Measurements from ENCODE around the gene ATP10A.

The ATP10A gene

DNA sequence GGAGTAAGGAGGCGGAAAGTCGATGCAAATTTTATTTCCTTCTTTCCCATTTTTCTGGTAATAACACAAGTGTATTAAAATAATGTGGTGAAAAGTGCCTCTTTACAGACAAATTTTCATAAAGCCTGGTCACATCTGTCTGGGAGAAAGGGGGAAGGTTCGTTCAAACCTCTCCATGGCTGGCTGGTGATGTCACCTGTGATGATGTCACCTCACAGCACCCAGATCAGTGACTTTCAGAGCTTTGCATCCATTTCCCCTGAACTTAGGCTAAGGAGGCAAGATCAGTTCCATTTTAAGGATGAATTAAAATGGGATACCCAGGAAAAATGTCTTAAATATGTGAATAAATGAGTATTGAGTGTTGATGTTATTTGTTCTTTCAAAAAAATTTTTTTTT lies 34.1 kb downstream of the ATP10A start:
- Histone ChIP-seq H3K27ac (no peak overlapping the region), H3K79me2 (ENCODE audit: insufficient read depth, low read depth) (no peaks in the 10 kb centered on the region), H4K20me1 (ENCODE audit: insufficient read depth) (no peaks in the 10 kb centered on the region), H3K4me3 (IDR thresholded peaks at IDR 0.05; ENCODE audit: insufficient read depth, low read depth, low read length) (no peak overlapping the region), H3K27me3 (ENCODE audit: insufficient read depth, low read depth) (no peaks in the 10 kb centered on the region), H3K9ac (no peak overlapping the region), H3K4me1 (ENCODE audit: low read depth, poor library complexity, severe bottlenecking) (no peaks in the 10 kb centered on the region), H3K4me2 (no peak overlapping the region), H2AFZ (ENCODE audit: low read depth) (no peak overlapping the region), H3K36me3 (ENCODE audit: insufficient read depth) (no peaks in the 10 kb centered on the region)
- no peak for TF ChIP-seq CTCF (conservative IDR thresholded peaks at IDR 0.05; ENCODE audit: low read depth, low read length)

DNA sequence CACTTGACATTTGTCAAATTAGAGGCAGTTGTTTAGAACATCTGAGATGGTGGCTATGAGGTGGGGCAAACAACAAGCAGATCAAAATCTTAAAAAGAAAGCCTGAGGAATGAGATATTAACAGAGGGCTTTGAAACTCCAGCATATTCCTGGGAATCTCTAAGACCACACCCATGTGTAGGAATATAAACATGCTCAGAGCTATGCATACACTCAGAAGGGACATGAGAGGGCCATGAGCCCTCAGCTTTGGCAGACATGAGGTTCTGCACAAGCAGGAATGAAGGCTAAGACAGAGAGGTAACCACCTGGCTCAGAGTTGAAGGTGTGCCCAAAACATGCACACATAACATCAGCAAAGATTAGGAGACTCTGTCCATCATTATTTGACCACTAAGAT lies 37.9 kb downstream of the ATP10A start:
- H3K9ac ChIP-seq, result no peak overlapping the region
- H3K4me3 ChIP-seq (IDR thresholded peaks at IDR 0.05; ENCODE audit: insufficient read depth, low read depth, low read length), result no peak overlapping the region
- H2AFZ ChIP-seq (ENCODE audit: low read depth), result no peak overlapping the region
- no peaks in the 10 kb centered on the region for H3K79me2 ChIP-seq (ENCODE audit: insufficient read depth, low read depth)
- H3K36me3 ChIP-seq (ENCODE audit: insufficient read depth), result no peaks in the 10 kb centered on the region
- H3K4me2 ChIP-seq, result no peak overlapping the region
- H3K27me3 ChIP-seq (ENCODE audit: insufficient read depth, low read depth), result no peaks in the 10 kb centered on the region
- TF ChIP-seq CTCF (conservative IDR thresholded peaks at IDR 0.05; ENCODE audit: low read depth, low read length), result no peak
- no peaks in the 10 kb centered on the region for H4K20me1 ChIP-seq (ENCODE audit: insufficient read depth)
- H3K4me1 ChIP-seq (ENCODE audit: low read depth, poor library complexity, severe bottlenecking), result no peaks in the 10 kb centered on the region
- H3K27ac ChIP-seq, result no peak overlapping the region

DNA sequence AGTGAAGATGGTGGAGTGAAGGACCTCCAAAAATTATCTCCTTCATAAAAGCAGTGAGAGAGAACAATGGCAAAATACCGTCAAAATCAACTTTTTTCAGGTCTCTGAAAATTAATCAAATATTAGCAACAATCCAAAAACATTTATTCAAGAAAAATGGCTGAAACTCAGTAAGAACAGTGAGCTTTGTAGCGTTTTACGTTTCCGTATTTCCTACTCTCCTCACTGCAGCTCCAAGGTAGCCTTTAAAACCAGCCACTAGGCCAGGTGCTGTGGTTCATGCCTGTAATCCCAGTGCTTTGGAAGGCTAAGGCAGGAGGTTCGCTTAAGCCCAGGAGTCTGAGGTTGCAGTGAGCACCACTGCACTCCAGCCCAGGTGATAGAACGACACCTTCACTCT lies 38.5 kb downstream of the ATP10A start:
- Histone ChIP-seq H4K20me1 (ENCODE audit: insufficient read depth) (no peaks in the 10 kb centered on the region), H2AFZ (ENCODE audit: low read depth) (no peak overlapping the region), H3K27me3 (ENCODE audit: insufficient read depth, low read depth) (no peaks in the 10 kb centered on the region), H3K27ac (no peak overlapping the region), H3K4me1 (ENCODE audit: low read depth, poor library complexity, severe bottlenecking) (no peaks in the 10 kb centered on the region), H3K79me2 (ENCODE audit: insufficient read depth, low read depth) (no peaks in the 10 kb centered on the region), H3K4me3 (IDR thresholded peaks at IDR 0.05; ENCODE audit: insufficient read depth, low read depth, low read length) (no peak overlapping the region), H3K9ac (no peak overlapping the region), H3K36me3 (ENCODE audit: insufficient read depth) (no peaks in the 10 kb centered on the region), H3K4me2 (no peak overlapping the region)
- no peak for TF ChIP-seq CTCF (conservative IDR thresholded peaks at IDR 0.05; ENCODE audit: low read depth, low read length)

GRCh38 chr15:25812845-25813244 lies 50.3 kb downstream of the ATP10A start:
- Histone ChIP-seq H2AFZ (ENCODE audit: low read depth) (no peak overlapping the region), H4K20me1 (ENCODE audit: insufficient read depth) (no peaks in the 10 kb centered on the region), H3K36me3 (ENCODE audit: insufficient read depth) (no peaks in the 10 kb centered on the region), H3K4me1 (ENCODE audit: low read depth, poor library complexity, severe bottlenecking) (no peaks in the 10 kb centered on the region), H3K79me2 (ENCODE audit: insufficient read depth, low read depth) (no peaks in the 10 kb centered on the region), H3K27me3 (ENCODE audit: insufficient read depth, low read depth) (no peaks in the 10 kb centered on the region), H3K4me3 (IDR thresholded peaks at IDR 0.05; ENCODE audit: insufficient read depth, low read depth, low read length) (no peak overlapping the region), H3K4me2 (no peak overlapping the region), H3K9ac (no peak overlapping the region), H3K27ac (no peak overlapping the region)
- no peak for TF ChIP-seq CTCF (conservative IDR thresholded peaks at IDR 0.05; ENCODE audit: low read depth, low read length)

DNA sequence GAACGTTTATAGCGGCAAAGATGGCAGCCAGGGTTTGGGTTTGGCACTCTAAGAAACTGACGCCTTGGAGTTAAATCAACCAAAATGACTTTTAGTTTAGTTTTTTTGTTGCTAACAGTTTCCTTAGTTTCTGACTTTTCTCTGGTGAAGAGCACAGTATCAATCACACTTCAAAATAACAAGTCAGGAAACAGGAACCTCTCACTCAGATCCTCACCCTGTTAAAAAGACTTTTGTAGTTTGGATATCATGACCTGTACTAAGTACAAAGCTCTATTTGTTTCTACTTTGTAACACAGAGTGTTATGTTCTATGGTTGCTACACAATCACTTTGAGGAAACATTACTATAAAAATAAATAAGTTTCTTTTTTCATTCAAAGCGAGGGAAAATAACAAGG lies 51.1 kb downstream of the ATP10A start:
- no peaks in the 10 kb centered on the region for H3K27me3 ChIP-seq (ENCODE audit: insufficient read depth, low read depth)
- no peak overlapping the region for H3K4me2 ChIP-seq
- H2AFZ ChIP-seq (ENCODE audit: low read depth), result no peak overlapping the region
- H3K36me3 ChIP-seq (ENCODE audit: insufficient read depth), result no peaks in the 10 kb centered on the region
- no peak overlapping the region for H3K27ac ChIP-seq
- H3K4me1 ChIP-seq (ENCODE audit: low read depth, poor library complexity, severe bottlenecking), result no peaks in the 10 kb centered on the region
- no peak overlapping the region for H3K9ac ChIP-seq
- TF ChIP-seq CTCF (conservative IDR thresholded peaks at IDR 0.05; ENCODE audit: low read depth, low read length), result no peak
- no peak overlapping the region for H3K4me3 ChIP-seq (IDR thresholded peaks at IDR 0.05; ENCODE audit: insufficient read depth, low read depth, low read length)
- H4K20me1 ChIP-seq (ENCODE audit: insufficient read depth), result no peaks in the 10 kb centered on the region
- H3K79me2 ChIP-seq (ENCODE audit: insufficient read depth, low read depth), result no peaks in the 10 kb centered on the region
